HUES64 (cell line): ENCODE results near the gene USP32.

Experiments used
- H3K27ac ChIP-seq: 2 replicates; pipeline ENCODE4 v1.7.0; 2013; ENCODE audit warnings: low read depth, low read length, inconsistent platforms
- H3K27me3 ChIP-seq: 2 replicates; pipeline ENCODE4 v1.6.1; 2013; ENCODE audit warnings: mild to moderate bottlenecking, low read length; ENCODE audit not compliant: insufficient read depth
- H3K36me3 ChIP-seq: 2 replicates; pipeline ENCODE4 v1.6.1; 2013; ENCODE audit warnings: mild to moderate bottlenecking, low read length; ENCODE audit not compliant: insufficient read depth
- H3K4me1 ChIP-seq: 2 replicates; pipeline ENCODE4 v1.6.1; 2013; ENCODE audit warnings: mild to moderate bottlenecking, low read length, moderate library complexity; ENCODE audit not compliant: insufficient read depth
- H3K4me3 ChIP-seq: 2 replicates; pipeline ENCODE4 v1.5.1; 2013; ENCODE audit warnings: mild to moderate bottlenecking, low read length, moderate library complexity
- H3K9ac ChIP-seq: 2 replicates; pipeline ENCODE4 v1.6.1; 2013; ENCODE audit warnings: mild to moderate bottlenecking, low read depth, low read length
- H3K9me3 ChIP-seq: 2 replicates; pipeline ENCODE4 v1.6.1; 2013; ENCODE audit warnings: low read depth, low read length; ENCODE audit not compliant: insufficient read depth
- WGBS: fragments of 150-250, 120-280 bp; methylation state at CpG from one replicate; pipeline ENCODE4 v1.1.7; 2013; ENCODE audit warnings: missing lambda C conversion rate; 5-methylcytosine and 5-hydroxymethylcytosine counted together

USP32 gene

GRCh38 chr17:60363700-60364405, 28.1 kb downstream of the USP32 start:
- no peak overlapping the region for H3K9ac ChIP-seq
- H3K27ac ChIP-seq = no peak overlapping the region
- 95% methylated on average over 3 of the region's 3 CpGs for WGBS
- no peak overlapping the region for H3K4me3 ChIP-seq
- no peaks in the 10 kb centered on the region for H3K36me3 ChIP-seq
- no peaks in the 10 kb centered on the region for H3K9me3 ChIP-seq
- no peaks in the 10 kb centered on the region for H3K27me3 ChIP-seq
- peaks cover 12% of the 10 kb centered on the region for H3K4me1 ChIP-seq

- no peaks in the 10 kb centered on the region for H3K4me1 ChIP-seq
- H3K36me3 ChIP-seq = no peaks in the 10 kb centered on the region
- H3K9ac ChIP-seq = no peak overlapping the region
- H3K27me3 ChIP-seq = no peaks in the 10 kb centered on the region
- no peak overlapping the region for H3K27ac ChIP-seq
- no peak overlapping the region for H3K4me3 ChIP-seq
- 100% methylated on average over 2 of the region's 4 CpGs for WGBS
- no peaks in the 10 kb centered on the region for H3K9me3 ChIP-seq
These were observed 29.6 kb downstream of the USP32 start for GRCh38 chr17:60362329-60362728.

GRCh38 chr17:60361889-60362288, 30.0 kb downstream of the USP32 start:
- no peak overlapping the region for H3K9ac ChIP-seq
- no peaks in the 10 kb centered on the region for H3K9me3 ChIP-seq
- H3K27me3 ChIP-seq = no peaks in the 10 kb centered on the region
- H3K27ac ChIP-seq = no peak overlapping the region
- no peaks in the 10 kb centered on the region for H3K4me1 ChIP-seq
- no peaks in the 10 kb centered on the region for H3K36me3 ChIP-seq
- WGBS = 64% methylated on average over 1 of the region's 2 CpGs
- H3K4me3 ChIP-seq = no peak overlapping the region

GRCh38 chr17:60359415-60359814, 32.5 kb downstream of the USP32 start:
- H3K4me3 ChIP-seq = no peak overlapping the region
- H3K4me1 ChIP-seq = no peaks in the 10 kb centered on the region; the same call in 1 of the 2 replicates
- no peaks in the 10 kb centered on the region for H3K9me3 ChIP-seq
- no peaks in the 10 kb centered on the region for H3K27me3 ChIP-seq
- H3K27ac ChIP-seq = no peak overlapping the region
- no peak overlapping the region for H3K9ac ChIP-seq
- no peaks in the 10 kb centered on the region for H3K36me3 ChIP-seq

GRCh38 chr17:60358606-60359225, 33.2 kb downstream of the USP32 start:
- Histone ChIP-seq H3K9ac (no peak overlapping the region), H3K27ac (no peak overlapping the region), H3K27me3 (no peaks in the 10 kb centered on the region), H3K4me3 (no peak overlapping the region), H3K9me3 (no peaks in the 10 kb centered on the region), H3K4me1 (no peaks in the 10 kb centered on the region; the same call in 1 of the 2 replicates), H3K36me3 (no peaks in the 10 kb centered on the region)
- 99% methylated on average over 3 of the region's 3 CpGs for WGBS

- WGBS = 87% methylated on average over 1 of the region's 1 CpG
These were observed 35.0 kb downstream of the USP32 start for GRCh38 chr17:60356940-60357339.

GRCh38 chr17:60355663-60356594, 36.0 kb downstream of the USP32 start:
- Histone ChIP-seq H3K9ac (no peak overlapping the region), H3K4me1 (peaks cover 6% of the 10 kb centered on the region; the same call in 1 of the 2 replicates), H3K27ac (no peak overlapping the region), H3K27me3 (no peaks in the 10 kb centered on the region), H3K9me3 (no peaks in the 10 kb centered on the region), H3K36me3 (no peaks in the 10 kb centered on the region), H3K4me3 (no peak overlapping the region)
- 88% methylated on average over 4 of the region's 4 CpGs for WGBS

More at GRCh38 chr17:60356940-60357339, 35.0 kb downstream of the USP32 start:
- Histone ChIP-seq H3K4me3 (no peak overlapping the region), H3K4me1 (peaks cover 6% of the 10 kb centered on the region; the same call in 1 of the 2 replicates), H3K9me3 (no peaks in the 10 kb centered on the region), H3K36me3 (no peaks in the 10 kb centered on the region), H3K27me3 (no peaks in the 10 kb centered on the region), H3K9ac (no peak overlapping the region), H3K27ac (no peak overlapping the region)

- H3K9ac ChIP-seq = no peak overlapping the region
- H3K4me3 ChIP-seq = no peak overlapping the region
- no peak overlapping the region for H3K27ac ChIP-seq
- H3K27me3 ChIP-seq = no peaks in the 10 kb centered on the region
- H3K36me3 ChIP-seq = no peaks in the 10 kb centered on the region
- WGBS = 89% methylated on average over 1 of the region's 1 CpG
- H3K9me3 ChIP-seq = no peaks in the 10 kb centered on the region
- H3K4me1 ChIP-seq = peaks cover 6% of the 10 kb centered on the region; the same call in 1 of the 2 replicates
These were observed 37.7 kb downstream of the USP32 start for GRCh38 chr17:60354223-60354622.

GRCh38 chr17:60353773-60354172, 38.2 kb downstream of the USP32 start:
- Histone ChIP-seq H3K9ac (no peak overlapping the region), H3K36me3 (no peaks in the 10 kb centered on the region), H3K4me3 (no peak overlapping the region), H3K27me3 (no peaks in the 10 kb centered on the region), H3K4me1 (peaks cover 6% of the 10 kb centered on the region; the same call in 1 of the 2 replicates), H3K27ac (no peak overlapping the region), H3K9me3 (no peaks in the 10 kb centered on the region)
- 94% methylated on average over 4 of the region's 4 CpGs for WGBS

GRCh38 chr17:60352569-60352968, 39.4 kb downstream of the USP32 start:
- H3K4me1 ChIP-seq = peaks cover 6% of the 10 kb centered on the region; the same call in 1 of the 2 replicates
- 95% methylated on average over 4 of the region's 4 CpGs for WGBS
- no peak overlapping the region for H3K9ac ChIP-seq
- H3K27me3 ChIP-seq = no peaks in the 10 kb centered on the region
- H3K9me3 ChIP-seq = no peaks in the 10 kb centered on the region
- H3K4me3 ChIP-seq = no peak overlapping the region
- H3K27ac ChIP-seq = no peak overlapping the region
- H3K36me3 ChIP-seq = no peaks in the 10 kb centered on the region; the same call in 1 of the 2 replicates

GRCh38 chr17:60352071-60352470, 39.9 kb downstream of the USP32 start:
- H3K4me3 ChIP-seq = no peak overlapping the region
- peaks cover 6% of the 10 kb centered on the region; the same call in 1 of the 2 replicates for H3K4me1 ChIP-seq
- no peak overlapping the region for H3K9ac ChIP-seq
- no peak overlapping the region for H3K27ac ChIP-seq
- H3K36me3 ChIP-seq = no peaks in the 10 kb centered on the region; the same call in 1 of the 2 replicates
- 97% methylated on average over 2 of the region's 3 CpGs for WGBS
- no peaks in the 10 kb centered on the region for H3K9me3 ChIP-seq
- H3K27me3 ChIP-seq = no peaks in the 10 kb centered on the region
